ENCODE data around the gene ALKBH4. TPM values are rescaled to one million over a fixed set of nuclear protein-coding genes. Genes with fewer than 3 reads are reported as not detected.

The ALKBH4 gene
- polyA plus RNA-seq, 2 of the 4 experiments (the other 2 are of a cell fraction), result 4.0 to 8.8 TPM

DNA sequence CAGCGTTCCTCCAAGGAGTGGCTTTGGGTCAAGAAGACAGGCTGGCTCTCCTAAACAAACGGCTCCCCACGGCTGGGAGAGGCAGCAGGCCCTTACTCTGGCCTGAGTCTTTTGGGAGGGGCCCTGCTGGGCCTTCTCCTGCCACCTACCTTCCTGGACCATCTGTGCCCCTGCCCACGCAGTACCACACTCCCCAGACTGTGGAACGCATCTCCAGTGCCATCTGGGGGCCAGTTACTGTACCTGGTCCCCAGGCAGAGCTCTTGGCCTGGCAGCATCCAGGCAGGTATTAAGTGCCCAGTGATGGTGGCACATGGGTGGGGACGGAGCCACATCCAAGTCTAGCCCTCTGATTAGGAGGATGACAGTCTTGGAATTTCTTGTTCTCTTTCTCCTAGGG lies 14.4 kb downstream of the ALKBH4 start:
- Histone ChIP-seq H3K4me2 (no peak overlapping the region), H3K4me1 (no peaks in the 10 kb centered on the region), H3K4me3 (no peak overlapping the region), H3K9me3 (no peaks in the 10 kb centered on the region), H3K27ac (no peak overlapping the region)
- FAIRE-seq, result no peak
- WGBS (ENCODE audit: missing lambda C conversion rate), result 74% methylated on average over 6 of the region's 6 CpGs
- CTCF ChIA-PET, result interaction anchor here (1.0 to 3.0 kb wide), 8 partner anchors 9 to 45 kb away, joined by 3 to 10 read pairs (median 4); no protein-coding TSS in a partner anchor
- no peak for DNase-seq (ENCODE audit: low read depth in 1 of 2, low spot score in 1 of 2)
- peak; percentile 58 to 77; a peak in 5 of 6 replicates for ATAC-seq
- POLR2A ChIA-PET, result no interaction called here
- TF ChIP-seq NR3C1 (IDR thresholded peaks at IDR 0.05) (no peak), ZSCAN20 (CRISPR knock-in tag; IDR thresholded peaks at IDR 0.05) (no peak), MAZ (IDR thresholded peaks at IDR 0.05; ENCODE audit: borderline replicate concordance, low read depth, low read length) (no peak), RAD21 (conservative IDR thresholded peaks at IDR 0.05 in 1 of 2, IDR thresholded peaks at IDR 0.05 in 1 of 2) (peak; percentile 33 to 54; a peak in 3 of 5 replicates), SMC3 (IDR thresholded peaks at IDR 0.05) (peak; percentile 37; the same call in 2 of the 3 replicates), ZNF302 (CRISPR knock-in tag; IDR thresholded peaks at IDR 0.05) (no peak)
- TF ChIP-seq, protein P1, sequence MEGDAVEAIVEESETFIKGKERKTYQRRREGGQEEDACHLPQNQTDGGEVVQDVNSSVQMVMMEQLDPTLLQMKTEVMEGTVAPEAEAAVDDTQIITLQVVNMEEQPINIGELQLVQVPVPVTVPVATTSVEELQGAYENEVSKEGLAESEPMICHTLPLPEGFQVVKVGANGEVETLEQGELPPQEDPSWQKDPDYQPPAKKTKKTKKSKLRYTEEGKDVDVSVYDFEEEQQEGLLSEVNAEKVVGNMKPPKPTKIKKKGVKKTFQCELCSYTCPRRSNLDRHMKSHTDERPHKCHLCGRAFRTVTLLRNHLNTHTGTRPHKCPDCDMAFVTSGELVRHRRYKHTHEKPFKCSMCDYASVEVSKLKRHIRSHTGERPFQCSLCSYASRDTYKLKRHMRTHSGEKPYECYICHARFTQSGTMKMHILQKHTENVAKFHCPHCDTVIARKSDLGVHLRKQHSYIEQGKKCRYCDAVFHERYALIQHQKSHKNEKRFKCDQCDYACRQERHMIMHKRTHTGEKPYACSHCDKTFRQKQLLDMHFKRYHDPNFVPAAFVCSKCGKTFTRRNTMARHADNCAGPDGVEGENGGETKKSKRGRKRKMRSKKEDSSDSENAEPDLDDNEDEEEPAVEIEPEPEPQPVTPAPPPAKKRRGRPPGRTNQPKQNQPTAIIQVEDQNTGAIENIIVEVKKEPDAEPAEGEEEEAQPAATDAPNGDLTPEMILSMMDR (IDR thresholded peaks at IDR 0.05), result peak; percentile 22; the same call in 1 of the 3 replicates

DNA sequence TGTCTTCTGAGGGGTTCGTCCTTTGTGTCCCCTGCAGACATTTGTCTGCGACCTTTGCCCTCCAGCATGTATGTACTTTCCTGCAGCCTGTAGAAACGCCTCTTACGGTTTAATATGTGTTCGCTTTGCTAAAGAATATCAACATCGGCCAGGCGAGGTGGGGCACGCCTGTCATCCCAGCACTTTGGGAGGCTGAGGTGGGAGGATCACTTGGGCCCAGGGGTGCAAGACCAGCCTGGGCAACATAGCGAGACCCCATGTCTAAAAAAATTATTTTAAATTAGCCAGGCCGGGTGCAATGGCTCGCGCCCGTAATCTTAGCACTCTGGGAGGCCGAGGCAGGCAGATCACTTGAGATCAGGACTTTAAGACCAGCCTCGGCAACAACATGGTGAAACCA lies 15.5 kb downstream of the ALKBH4 start:
- POLR2A ChIA-PET, result no interaction called here
- 90% methylated on average over 15 of the region's 15 CpGs for WGBS (ENCODE audit: missing lambda C conversion rate)
- FAIRE-seq (no peak), ATAC-seq (no peak), DNase-seq (ENCODE audit: low read depth in 1 of 2, low spot score in 1 of 2) (no peak)
- Histone ChIP-seq H3K4me1 (no peaks in the 10 kb centered on the region), H3K4me2 (no peak overlapping the region), H3K4me3 (no peak overlapping the region), H3K27ac (no peak overlapping the region), H3K9me3 (no peaks in the 10 kb centered on the region)
- TF ChIP-seq BHLHE40 (IDR thresholded peaks at IDR 0.05; ENCODE audit: low read depth, low read length) (no peak), POLR2A (IDR thresholded peaks at IDR 0.05; ENCODE audit: low read length) (no peak), NR3C1 (IDR thresholded peaks at IDR 0.05) (no peak), HEYL (CRISPR knock-in tag; IDR thresholded peaks at IDR 0.05) (no peak), TP53 (CRISPR knock-in tag; IDR thresholded peaks at IDR 0.05) (no peak), HOXB13 (CRISPR knock-in tag; IDR thresholded peaks at IDR 0.05; ENCODE audit: low read depth) (no peak), KDM1A (IDR thresholded peaks at IDR 0.05; ENCODE audit: low read depth) (no peak), FOSB (CRISPR knock-in tag; IDR thresholded peaks at IDR 0.05) (no peak), MAFK (IDR thresholded peaks at IDR 0.05; ENCODE audit: partially characterized antibody) (no peak), RAD21 (conservative IDR thresholded peaks at IDR 0.05 in 1 of 2, IDR thresholded peaks at IDR 0.05 in 1 of 2) (no peak), SREBF2 (IDR thresholded peaks at IDR 0.05) (no peak), ZNF302 (CRISPR knock-in tag; IDR thresholded peaks at IDR 0.05) (no peak), CBX2 (IDR thresholded peaks at IDR 0.05; ENCODE audit: borderline replicate concordance, low read depth) (no peak), MYC (IDR thresholded peaks at IDR 0.05; ENCODE audit: borderline replicate concordance, low read length) (no peak)
- TF ChIP-seq, protein P2, sequence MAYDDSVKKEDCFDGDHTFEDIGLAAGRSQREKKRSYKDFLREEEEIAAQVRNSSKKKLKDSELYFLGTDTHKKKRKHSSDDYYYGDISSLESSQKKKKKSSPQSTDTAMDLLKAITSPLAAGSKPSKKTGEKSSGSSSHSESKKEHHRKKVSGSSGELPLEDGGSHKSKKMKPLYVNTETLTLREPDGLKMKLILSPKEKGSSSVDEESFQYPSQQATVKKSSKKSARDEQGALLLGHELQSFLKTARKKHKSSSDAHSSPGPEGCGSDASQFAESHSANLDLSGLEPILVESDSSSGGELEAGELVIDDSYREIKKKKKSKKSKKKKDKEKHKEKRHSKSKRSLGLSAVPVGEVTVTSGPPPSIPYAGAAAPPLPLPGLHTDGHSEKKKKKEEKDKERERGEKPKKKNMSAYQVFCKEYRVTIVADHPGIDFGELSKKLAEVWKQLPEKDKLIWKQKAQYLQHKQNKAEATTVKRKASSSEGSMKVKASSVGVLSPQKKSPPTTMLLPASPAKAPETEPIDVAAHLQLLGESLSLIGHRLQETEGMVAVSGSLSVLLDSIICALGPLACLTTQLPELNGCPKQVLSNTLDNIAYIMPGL (CRISPR knock-in tag; IDR thresholded peaks at IDR 0.05; ENCODE audit: borderline replicate concordance), result no peak
- TF ChIP-seq, protein P3, sequence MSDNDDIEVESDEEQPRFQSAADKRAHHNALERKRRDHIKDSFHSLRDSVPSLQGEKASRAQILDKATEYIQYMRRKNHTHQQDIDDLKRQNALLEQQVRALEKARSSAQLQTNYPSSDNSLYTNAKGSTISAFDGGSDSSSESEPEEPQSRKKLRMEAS (IDR thresholded peaks at IDR 0.05), result no peak
- TF ChIP-seq, protein P4, sequence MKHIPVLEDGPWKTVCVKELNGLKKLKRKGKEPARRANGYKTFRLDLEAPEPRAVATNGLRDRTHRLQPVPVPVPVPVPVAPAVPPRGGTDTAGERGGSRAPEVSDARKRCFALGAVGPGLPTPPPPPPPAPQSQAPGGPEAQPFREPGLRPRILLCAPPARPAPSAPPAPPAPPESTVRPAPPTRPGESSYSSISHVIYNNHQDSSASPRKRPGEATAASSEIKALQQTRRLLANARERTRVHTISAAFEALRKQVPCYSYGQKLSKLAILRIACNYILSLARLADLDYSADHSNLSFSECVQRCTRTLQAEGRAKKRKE (CRISPR knock-in tag; IDR thresholded peaks at IDR 0.05; ENCODE audit: low read depth), result no peak
- TF ChIP-seq, protein P5, sequence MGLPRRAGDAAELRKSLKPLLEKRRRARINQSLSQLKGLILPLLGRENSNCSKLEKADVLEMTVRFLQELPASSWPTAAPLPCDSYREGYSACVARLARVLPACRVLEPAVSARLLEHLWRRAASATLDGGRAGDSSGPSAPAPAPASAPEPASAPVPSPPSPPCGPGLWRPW (IDR thresholded peaks at IDR 0.05), result no peak
- CTCF ChIA-PET, result interaction anchor here (0.6 to 1.5 kb wide), 3 partner anchors 11 to 872 kb away, joined by 4 to 5 read pairs (median 5); no protein-coding TSS in a partner anchor
